Medulla oblongata (tissue), 1 donor: ENCODE results near the gene COL9A3.

Experiments used
- DNase-seq: peaks from one replicate; pipeline ENCODE4 v3.0.0-alpha.2; 2015; ENCODE audit errors: extremely low spot score

The COL9A3 gene

DNA sequence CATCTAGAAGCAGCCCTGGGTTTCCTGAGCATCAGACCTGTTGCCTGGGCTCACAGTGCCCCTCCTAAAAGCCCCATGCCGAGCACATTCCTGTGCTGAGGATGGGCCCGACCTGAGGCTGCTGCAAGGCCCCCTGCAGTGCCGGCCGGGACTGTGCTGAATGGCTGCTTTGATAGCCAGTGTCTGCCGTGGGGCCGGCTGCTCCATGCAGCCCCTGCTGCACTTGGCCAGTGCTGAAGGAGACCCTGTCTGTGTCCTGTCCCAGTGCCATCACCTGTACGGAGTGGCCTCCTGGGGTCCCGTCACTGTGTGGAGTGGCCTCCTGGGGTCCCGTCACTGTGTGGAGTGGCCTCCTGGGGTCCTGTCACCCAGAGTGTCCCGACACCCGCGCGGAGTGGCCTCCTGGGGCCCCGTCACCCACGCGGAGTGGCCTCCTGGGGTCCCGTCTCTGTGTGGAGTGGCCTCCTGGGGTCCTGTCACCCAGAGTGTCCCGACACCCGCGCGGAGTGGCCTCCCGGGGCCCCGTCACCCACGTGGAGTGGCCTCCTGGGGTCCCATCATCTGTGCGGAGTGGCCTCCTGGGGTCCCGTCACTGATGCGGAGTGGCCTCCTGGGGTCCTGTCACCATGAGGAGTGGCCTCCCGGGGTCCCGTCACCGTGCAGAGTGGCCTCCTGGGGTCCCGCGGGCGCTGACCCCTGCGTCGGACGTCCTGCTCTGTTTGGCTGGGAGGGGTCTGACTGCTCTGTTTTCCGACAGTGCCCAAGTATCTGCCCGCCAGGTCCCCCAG lies 7.0 kb downstream of the COL9A3 start:
- no peak for DNase-seq

GRCh38 chr20:62824476-62825332 lies 7.9 kb downstream of the COL9A3 start:
- no peak for DNase-seq

DNA sequence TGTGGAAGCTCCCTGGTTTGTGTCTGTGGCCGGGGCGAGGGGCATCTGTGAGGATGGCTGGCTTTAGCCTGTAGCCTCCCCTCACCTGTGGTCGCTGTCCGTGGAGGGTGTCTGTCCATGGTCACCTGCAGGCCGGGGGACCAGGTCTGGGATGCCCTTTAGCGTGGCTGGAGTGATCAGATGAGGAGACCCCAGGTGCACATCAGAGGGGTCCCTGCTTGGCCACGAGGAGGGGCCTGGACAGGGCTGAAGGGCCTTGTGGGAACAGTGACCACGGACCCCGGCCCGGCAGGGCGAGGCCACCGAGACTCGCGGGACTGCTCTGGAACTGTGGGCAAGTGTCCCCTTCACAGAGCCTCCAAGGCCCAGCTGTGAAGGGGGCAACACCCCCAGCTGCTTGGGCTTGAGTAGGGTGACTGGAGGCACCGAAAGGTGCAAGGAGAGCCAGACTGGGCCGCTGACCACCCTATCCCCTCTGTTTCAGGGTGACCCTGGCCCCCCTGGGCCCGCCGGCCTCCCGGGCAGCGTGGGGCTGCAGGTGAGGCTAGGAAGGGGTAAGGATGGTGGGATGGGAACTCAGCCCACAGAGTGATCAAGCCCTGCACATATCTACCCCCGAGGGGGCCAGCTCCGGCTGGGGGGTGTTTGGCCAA lies 8.6 kb downstream of the COL9A3 start:
- DNase-seq = no peak

DNA sequence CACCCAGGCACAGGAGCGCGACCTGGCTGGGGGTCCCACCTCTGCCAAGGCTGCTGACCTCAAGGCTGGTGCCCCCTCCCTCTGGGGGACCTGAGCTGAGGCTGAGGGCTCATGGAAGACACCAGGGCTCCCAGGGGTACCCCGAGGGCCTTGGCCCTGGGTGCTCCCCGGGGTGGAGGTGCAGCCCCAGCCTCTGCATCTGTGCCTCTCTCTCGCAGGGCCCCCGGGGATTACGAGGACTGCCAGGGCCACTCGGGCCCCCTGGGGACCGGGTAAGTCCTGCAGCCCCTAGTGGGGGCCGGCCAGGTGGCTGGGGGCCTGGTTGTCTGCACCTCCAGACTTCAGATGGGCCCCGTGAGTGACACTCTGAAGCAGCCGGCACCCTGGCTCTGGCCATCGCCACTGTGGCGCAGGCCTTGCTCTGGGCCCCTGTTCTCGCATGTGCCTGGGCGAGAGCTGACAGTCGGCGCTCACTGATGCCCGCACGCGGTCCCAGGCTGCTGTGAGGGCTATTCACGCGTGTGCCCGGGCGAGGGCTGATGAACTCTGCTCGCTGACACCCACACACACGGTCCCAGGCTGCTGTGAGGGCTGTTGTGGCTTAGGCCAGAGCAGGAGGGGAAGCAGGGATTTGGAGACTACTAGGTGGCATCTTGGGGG lies 9.3 kb downstream of the COL9A3 start:
- no peak for DNase-seq

GRCh38 chr20:62826646-62827310 lies 9.9 kb downstream of the COL9A3 start:
- no peak for DNase-seq

- no peak for DNase-seq
These were observed 10.6 kb downstream of the COL9A3 start for GRCh38 chr20:62827311-62828038.

- DNase-seq = no peak
These were observed 11.2 kb downstream of the COL9A3 start for GRCh38 chr20:62828051-62828450.

- DNase-seq = no peak
These were observed 11.8 kb downstream of the COL9A3 start for GRCh38 chr20:62828511-62829230.

GRCh38 chr20:62829231-62830230 lies 12.7 kb downstream of the COL9A3 start:
- no peak for DNase-seq

DNA sequence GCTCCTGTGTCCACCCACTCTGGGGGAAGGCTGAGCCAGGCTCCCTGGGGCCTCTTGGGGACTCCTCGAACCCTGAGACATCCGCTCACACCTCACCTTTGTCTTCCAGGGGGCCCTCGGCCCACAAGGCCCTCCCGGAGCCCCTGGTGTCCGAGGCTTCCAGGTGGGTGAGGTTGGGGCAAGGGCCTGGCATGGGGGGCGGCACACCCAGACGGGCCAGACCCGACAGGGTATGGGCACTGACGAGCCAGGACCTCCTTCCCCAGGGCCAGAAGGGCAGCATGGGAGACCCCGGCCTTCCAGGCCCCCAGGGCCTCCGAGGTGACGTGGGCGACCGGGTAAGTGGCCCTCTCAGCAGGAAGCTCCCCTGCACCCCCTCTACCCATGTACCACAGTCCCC lies 13.4 kb downstream of the COL9A3 start:
- DNase-seq = no peak

DNA sequence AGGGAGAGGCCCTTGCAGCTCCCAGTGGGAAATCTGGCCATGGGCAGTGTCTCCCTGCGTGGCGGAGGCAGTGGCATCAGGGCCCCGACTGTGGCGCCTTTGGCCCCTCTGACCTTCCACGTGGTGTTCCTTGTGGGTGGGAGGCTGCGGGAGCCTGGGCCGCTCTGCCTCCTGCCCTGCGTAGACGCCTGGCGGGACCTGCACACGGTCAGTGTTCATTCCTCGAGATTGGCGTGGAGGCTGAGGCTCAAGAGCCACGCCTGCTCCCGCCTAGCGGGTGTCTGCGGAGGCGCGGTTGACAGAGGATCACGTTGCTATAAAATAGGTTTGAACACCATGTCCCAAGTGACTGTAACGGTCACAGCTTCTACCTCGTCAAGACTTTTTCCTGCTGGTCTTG lies 14.0 kb downstream of the COL9A3 start:
- no peak for DNase-seq

GRCh38 chr20:62831361-62831788 lies 14.5 kb downstream of the COL9A3 start:
- DNase-seq = no peak

DNA sequence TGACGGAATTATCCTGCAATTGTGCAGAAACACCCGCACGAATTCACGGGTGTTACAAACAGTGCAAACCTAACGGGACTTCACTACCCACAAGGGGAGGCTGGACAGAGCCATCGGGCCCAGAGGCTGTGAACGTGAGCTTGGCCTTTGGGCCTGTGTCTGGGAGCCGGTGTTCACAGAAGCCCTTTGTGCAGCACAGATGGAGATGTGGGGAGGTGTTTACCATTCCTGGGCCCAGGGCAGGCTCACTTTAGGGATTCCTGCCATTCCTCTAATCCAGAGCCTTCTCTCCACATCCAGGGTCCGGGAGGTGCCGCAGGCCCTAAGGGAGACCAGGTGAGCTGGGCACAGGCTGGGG lies 15.0 kb downstream of the COL9A3 start:
- no peak for DNase-seq

DNA sequence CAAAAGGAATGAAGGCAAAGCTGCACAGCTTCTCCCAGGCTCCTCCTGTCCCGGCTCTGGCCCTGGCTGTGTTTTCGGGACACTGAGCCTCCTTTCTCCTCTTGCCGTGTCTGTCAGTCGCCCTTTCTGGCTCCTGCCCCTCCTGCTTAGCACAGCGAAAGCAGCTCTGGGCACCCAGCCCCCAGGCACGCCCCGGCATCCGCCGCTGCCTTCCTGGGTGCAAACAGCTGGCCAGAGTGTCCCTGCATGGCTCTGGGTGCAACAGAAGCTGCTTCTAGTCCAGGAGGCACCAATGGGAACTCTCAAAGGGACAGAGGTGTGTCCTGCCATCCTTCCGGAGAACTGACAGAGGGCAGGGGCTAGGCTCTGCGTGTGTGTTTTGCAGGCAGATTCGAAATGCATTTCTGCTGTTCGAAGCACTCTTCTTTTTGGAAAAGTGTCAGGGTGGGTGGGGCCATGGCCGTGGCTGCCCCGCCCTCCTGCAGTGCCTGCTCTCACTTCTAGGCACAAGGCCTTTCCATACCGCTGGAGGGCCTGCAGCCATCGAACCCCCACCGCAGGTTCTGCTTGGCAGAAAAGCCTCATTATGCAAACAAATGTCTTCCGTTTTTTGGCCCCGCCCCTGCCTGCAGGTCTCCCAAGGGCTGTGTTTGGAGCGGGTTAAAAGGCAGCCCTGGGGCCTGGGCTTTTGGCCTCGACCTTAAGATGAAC lies 15.5 kb downstream of the COL9A3 start:
- no peak for DNase-seq

- no peak for DNase-seq
These were observed 16.1 kb downstream of the COL9A3 start for GRCh38 chr20:62832951-62833391.

DNA sequence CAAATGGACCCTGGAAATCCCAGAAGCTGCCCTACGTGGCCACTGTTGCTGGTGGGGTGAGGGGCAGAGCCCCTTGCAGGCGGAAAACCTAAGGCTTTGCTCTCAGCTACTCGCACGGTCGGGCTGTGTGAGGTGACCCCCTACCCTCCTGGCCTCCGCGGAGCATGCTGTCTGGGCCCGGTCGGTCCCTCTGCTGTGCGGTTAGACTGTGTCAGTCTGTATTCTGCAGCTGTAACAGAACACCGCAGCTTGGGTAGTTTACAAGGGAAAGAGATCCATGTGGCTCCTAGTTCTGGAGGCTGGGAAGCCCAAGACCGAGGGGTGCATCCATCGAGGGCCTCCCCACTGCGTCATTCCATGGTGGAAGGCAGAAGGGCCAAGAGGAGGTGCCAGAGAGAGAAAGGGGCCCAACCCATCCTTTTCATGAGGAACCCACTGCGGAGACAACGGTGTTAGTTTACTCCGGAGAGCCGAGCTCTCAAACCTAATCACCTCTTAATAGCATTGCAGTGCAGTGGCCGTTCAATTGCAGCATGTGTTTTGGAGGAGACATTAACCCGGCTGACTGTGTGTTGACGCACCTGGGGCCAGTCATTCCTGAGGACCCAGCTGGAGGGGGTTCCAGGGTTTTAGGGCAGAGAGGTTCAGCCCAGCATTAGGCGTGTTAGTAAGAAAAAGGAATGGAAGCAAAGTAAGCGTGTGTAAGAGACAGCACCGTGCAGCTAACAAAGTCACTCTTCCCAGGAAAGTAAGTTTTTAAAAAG lies 18.3 kb downstream of the COL9A3 start:
- DNase-seq = no peak
